ENCODE measurements around the gene CPNE1.
"Not testable (repeated sequence)": the region's sequence is repeated elsewhere in the genome, so short reads cannot be mapped to it uniquely, and the experiment has no call there.

CPNE1 gene

DNA sequence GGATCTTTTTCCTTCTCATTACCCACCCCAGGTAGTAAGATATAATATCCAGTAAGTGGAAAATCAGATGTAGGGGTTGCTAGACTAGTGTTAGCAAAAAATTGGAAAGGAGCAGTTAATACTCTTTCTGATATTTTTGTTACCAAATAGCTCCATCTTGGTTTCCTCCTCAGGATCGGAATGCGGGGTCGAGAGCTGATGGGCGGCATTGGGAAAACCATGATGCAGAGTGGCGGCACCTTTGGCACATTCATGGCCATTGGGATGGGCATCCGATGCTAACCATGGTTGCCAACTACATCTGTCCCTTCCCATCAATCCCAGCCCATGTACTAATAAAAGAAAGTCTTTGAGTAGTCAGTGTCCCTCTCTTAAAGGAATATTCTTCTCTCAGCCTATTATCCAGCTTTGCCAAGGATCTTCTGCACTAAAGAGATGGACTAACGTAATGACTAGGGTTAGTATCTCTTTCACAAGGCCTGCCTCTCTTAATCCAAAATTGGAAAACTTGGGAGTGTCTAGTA is 36.0 kb upstream of the CPNE1 start:
- H3K9me3 Mint-ChIP-seq, result no peaks in the 10 kb centered on the region
- peak overlapping the region; percentile 92 to 98 for H3K4me3 Mint-ChIP-seq
- H3K27me3 Mint-ChIP-seq, result no peaks in the 10 kb centered on the region
- H3K4me1 Mint-ChIP-seq, result peaks cover 50% of the 10 kb centered on the region
- no peak for DNase-seq
- ATAC-seq, result no peak
- H3K27ac Mint-ChIP-seq, result peak overlapping the region; percentile 77 to 84

- DNase-seq (no peak), ATAC-seq (no peak)
- H3K4me3 Mint-ChIP-seq, result peak overlapping the region; percentile 92 to 98
- H3K27ac Mint-ChIP-seq, result peak overlapping the region; percentile 94 to 99
- no peaks in the 10 kb centered on the region for H3K27me3 Mint-ChIP-seq
- H3K4me1 Mint-ChIP-seq, result peaks cover 50% of the 10 kb centered on the region
- no peaks in the 10 kb centered on the region for H3K9me3 Mint-ChIP-seq
Observed at GRCh38 chr20:35699957-35700624, 35.4 kb upstream of the CPNE1 start.

GRCh38 chr20:35699127-35699956 is 34.6 kb upstream of the CPNE1 start, which contains the start of the genes NFS1 and ROMO1:
Gene NFS1, minus strand, starts transcription at chr20:35699352. Its CDS starts 64 bp downstream, at chr20:35699288.
Gene ROMO1, plus strand, starts transcription at chr20:35699405. Its CDS starts 228 bp downstream, at chr20:35699633.
- Mint-ChIP-seq H3K9me3 (no peaks in the 10 kb centered on the region), H3K4me1 (peaks cover 50% of the 10 kb centered on the region), H3K4me3 (peak within 1 kb of the TSS; percentile 92 to 98), H3K27me3 (no peaks in the 10 kb centered on the region), H3K27ac (peak within 1 kb of the TSS; percentile 94 to 99)
- peak; percentile 86 to 87 for DNase-seq
- peak; percentile 96 for ATAC-seq

DNA sequence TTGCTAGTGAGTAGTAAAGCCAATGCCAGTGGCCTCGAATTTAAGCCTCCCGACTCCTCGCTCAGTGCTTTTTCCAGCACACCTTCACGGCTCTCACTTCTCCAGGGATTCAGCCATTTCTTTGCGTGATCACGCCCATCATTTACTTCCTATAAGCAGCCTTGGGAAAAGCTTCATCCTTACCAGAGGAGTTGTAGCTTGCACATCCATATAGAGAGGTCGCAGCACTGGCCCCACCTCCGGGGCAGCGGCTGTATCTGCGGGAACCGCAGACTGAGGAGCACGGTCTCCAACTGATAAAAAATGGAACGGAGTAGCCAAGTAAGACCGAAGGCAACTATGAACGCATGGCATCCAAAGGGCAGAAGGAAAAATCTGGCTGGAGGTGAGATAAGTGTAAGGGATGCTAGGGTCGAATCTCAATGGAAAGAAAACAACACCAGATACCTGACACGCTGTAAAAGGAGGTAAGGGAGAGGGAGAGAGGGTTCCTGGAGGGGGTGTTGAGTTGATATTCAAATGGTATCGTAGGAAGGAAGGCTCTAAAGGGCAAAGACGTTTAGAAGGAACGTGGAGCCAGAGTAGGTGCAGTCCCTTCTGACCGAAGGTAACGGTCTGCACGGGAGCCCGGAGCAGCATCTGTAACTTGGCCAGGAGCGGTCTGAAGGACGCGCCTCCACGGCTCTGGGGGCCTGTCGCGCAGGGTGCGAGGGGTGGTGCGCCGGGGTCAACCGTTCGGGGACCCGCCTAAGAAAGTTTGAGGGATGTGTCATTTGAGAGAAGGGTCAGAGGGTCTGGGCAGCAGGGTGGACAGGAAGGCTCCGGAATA is 33.8 kb upstream of the CPNE1 start:
- Mint-ChIP-seq H3K4me1 (peaks cover 45% of the 10 kb centered on the region), H3K4me3 (peak overlapping the region; percentile 92 to 98), H3K9me3 (no peaks in the 10 kb centered on the region), H3K27me3 (no peaks in the 10 kb centered on the region), H3K27ac (peak overlapping the region; percentile 92 to 98)
- DNase-seq (peak in 1 of 2 donors; percentile 37), ATAC-seq (peak; percentile 53)

DNA sequence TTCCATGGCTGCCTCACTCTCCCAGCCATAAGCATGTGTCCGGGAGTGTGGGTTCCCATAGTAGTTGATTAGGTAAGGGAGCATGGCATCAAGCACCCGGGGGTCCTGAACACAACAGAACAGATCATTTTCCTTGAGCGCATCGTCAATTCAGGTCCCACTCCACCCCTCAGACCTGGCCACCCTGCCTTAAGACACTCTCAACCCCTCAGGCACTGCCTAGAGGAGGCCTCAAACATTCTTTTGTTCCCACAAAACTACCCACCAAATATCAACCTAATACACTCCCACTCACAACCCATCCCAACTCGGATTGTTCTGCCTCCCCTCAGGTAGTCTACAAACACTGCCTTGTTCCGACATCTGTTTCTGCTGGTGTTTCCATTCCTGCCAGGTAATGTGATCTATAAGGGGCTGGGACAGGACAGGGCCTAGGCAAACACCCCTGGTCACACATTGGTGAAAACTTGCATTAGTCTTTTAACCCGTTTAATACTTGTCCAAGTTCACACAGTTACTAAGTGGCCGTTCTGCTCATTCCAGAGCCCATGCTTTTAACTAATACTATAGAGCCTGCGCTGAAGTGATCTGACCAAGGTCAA is 33.1 kb upstream of the CPNE1 start:
- H3K9me3 Mint-ChIP-seq, result no peaks in the 10 kb centered on the region
- DNase-seq (no peak), ATAC-seq (no peak)
- H3K27ac Mint-ChIP-seq, result no peak overlapping the region
- H3K4me1 Mint-ChIP-seq, result peaks cover 41% of the 10 kb centered on the region
- H3K4me3 Mint-ChIP-seq, result peak overlapping the region; percentile 92 to 98
- H3K27me3 Mint-ChIP-seq, result no peaks in the 10 kb centered on the region

GRCh38 chr20:35695978-35696377 is 31.3 kb upstream of the CPNE1 start:
- no peak overlapping the region for H3K27ac Mint-ChIP-seq

GRCh38 chr20:35695245-35695749 is 30.6 kb upstream of the CPNE1 start:
- Mint-ChIP-seq H3K27ac (no peak overlapping the region), H3K9me3 (no peaks in the 10 kb centered on the region), H3K4me1 (peaks cover 18% of the 10 kb centered on the region), H3K27me3 (no peaks in the 10 kb centered on the region), H3K4me3 (no peak overlapping the region)
- DNase-seq (no peak), ATAC-seq (no peak)

More at GRCh38 chr20:35695978-35696377, 31.3 kb upstream of the CPNE1 start:
- ATAC-seq (no peak), DNase-seq (no peak)
- peaks cover 25% of the 10 kb centered on the region for H3K4me1 Mint-ChIP-seq
- no peaks in the 10 kb centered on the region for H3K9me3 Mint-ChIP-seq
- H3K4me3 Mint-ChIP-seq, result no peak overlapping the region
- H3K27me3 Mint-ChIP-seq, result no peaks in the 10 kb centered on the region

- Mint-ChIP-seq H3K9me3 (no peaks in the 10 kb centered on the region), H3K27me3 (no peaks in the 10 kb centered on the region), H3K4me3 (no peak overlapping the region), H3K27ac (no peak overlapping the region), H3K4me1 (no peaks in the 10 kb centered on the region)
- no peak for DNase-seq
- ATAC-seq, result no peak
Observed at GRCh38 chr20:35690265-35690664, 25.6 kb upstream of the CPNE1 start.

- peak in 1 of 2 donors; percentile 24 for DNase-seq
- ATAC-seq, H3K9me3 Mint-ChIP-seq, H3K4me1 Mint-ChIP-seq, H3K27me3 Mint-ChIP-seq, H3K4me3 Mint-ChIP-seq, H3K27ac Mint-ChIP-seq: not testable (repeated sequence)
Observed at GRCh38 chr20:35686872-35687271, 22.2 kb upstream of the CPNE1 start.

DNA sequence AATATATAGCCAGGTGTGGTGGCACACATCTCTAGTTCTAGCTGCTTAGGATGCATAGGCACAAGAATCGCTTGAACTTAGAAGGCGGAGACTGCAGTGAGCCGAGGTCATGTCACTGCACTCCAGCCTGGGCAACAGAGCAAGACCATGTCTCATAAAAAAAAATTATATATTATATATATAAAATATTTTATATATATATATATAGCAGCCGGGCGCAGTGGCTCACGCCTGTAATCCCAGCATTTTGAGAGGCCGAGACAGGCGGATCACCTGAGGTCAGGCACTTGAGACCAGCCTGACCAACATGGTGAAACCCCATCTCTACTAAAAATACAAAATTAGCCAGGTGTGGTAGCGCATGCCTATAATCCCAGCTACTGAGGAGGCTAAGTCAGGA is 20.7 kb upstream of the CPNE1 start:
- H3K9me3 Mint-ChIP-seq, ATAC-seq, H3K27ac Mint-ChIP-seq, H3K27me3 Mint-ChIP-seq, H3K4me1 Mint-ChIP-seq, H3K4me3 Mint-ChIP-seq: not testable (repeated sequence)
- peak in 1 of 2 donors; percentile 4 for DNase-seq

DNA sequence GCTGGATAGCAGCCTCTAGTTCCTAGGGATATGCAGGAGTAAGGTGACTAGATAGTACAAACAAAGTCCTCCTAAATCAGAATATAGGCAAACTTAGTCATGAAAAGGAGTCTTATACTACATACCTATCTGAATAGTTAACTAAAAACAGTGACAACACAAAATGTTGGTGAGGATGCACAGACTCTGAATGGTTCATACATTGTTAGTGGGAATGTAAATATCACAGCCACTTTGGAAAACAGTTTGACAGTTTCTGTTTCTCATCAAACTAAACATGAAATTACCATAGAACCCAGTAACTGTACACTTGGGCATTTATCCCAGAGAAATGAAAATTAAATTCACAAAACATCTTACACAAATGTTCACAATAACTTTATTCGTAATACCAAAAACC is 17.3 kb upstream of the CPNE1 start:
- no peaks in the 10 kb centered on the region for H3K27me3 Mint-ChIP-seq
- H3K4me3 Mint-ChIP-seq, result no peak overlapping the region
- H3K9me3 Mint-ChIP-seq, result no peaks in the 10 kb centered on the region
- no peak for DNase-seq
- no peak overlapping the region for H3K27ac Mint-ChIP-seq
- no peaks in the 10 kb centered on the region for H3K4me1 Mint-ChIP-seq
- no peak for ATAC-seq

DNA sequence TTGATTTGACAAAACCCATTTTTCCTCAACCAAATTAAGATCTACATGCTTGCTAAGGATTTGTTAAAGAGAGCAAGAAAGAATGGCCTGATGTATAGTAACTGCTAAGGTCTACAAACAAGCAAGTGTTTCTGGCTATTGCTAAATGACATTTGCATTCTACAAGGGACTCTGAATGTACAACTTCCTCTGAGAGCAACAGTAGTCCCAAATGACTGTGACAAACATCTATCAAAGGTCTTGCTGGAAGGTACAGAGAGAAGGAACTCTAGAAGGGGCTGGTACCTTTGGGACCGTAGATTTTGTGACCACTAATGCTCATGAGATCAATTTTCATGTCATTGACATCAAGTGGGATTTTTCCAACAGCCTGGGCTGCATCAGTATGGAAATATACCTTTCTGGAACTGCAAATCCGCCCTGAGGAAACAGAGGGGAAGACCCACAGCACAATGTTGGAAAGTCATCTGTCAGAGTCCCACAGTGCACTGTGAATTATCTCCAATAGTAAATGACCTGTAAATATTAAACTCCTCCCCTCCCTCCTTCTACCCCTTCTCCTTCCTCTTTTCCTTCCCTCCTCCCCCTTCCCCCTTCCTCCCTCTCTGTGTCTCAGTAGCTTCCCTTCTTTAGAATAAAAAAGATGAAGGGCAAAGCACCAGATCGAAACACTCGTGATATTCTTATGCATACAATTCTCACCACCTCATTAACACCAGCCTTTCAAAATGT is 15.9 kb upstream of the CPNE1 start:
- ATAC-seq (no peak), DNase-seq (no peak)
- no peak overlapping the region for H3K4me3 Mint-ChIP-seq
- H3K27me3 Mint-ChIP-seq, result no peaks in the 10 kb centered on the region
- H3K9me3 Mint-ChIP-seq, result no peaks in the 10 kb centered on the region
- no peaks in the 10 kb centered on the region for H3K4me1 Mint-ChIP-seq
- H3K27ac Mint-ChIP-seq, result no peak overlapping the region

- Mint-ChIP-seq H3K27ac (no peak overlapping the region), H3K27me3 (no peaks in the 10 kb centered on the region), H3K4me1 (no peaks in the 10 kb centered on the region), H3K9me3 (no peaks in the 10 kb centered on the region), H3K4me3 (no peak overlapping the region)
- ATAC-seq, result no peak
- DNase-seq, result no peak
Observed at GRCh38 chr20:35674921-35675320, 10.2 kb upstream of the CPNE1 start.

GRCh38 chr20:35673884-35674283 is 9.2 kb upstream of the CPNE1 start:
- no peak overlapping the region for H3K4me3 Mint-ChIP-seq
- peak in 1 of 2 donors; percentile 1 for DNase-seq

More at GRCh38 chr20:35673884-35674283, 9.2 kb upstream of the CPNE1 start:
- ATAC-seq, result no peak
- no peaks in the 10 kb centered on the region for H3K27me3 Mint-ChIP-seq
- no peaks in the 10 kb centered on the region for H3K4me1 Mint-ChIP-seq
- no peaks in the 10 kb centered on the region for H3K9me3 Mint-ChIP-seq
- H3K27ac Mint-ChIP-seq, result no peak overlapping the region
